Neuronal stem cell (in vitro differentiated cells): ENCODE data around the gene VRK3.

Source experiments
- DNase-seq: peaks from one replicate; pipeline ENCODE4 v3.0.0-alpha.2; 2013; ENCODE audit warnings: low spot score
- H2AFZ ChIP-seq: one replicate; pipeline ENCODE4 v1.6.1; 2013; ENCODE audit warnings: mild to moderate bottlenecking, low read length, inconsistent platforms
- H2AK5ac ChIP-seq: 2 replicates; pipeline ENCODE4 v1.6.1; 2013; ENCODE audit warnings: low read depth, mild to moderate bottlenecking, inconsistent platforms, low read length, moderate library complexity, mixed read lengths
- H2BK120ac ChIP-seq: 2 replicates; pipeline ENCODE4 v1.6.1; 2013; ENCODE audit warnings: low read depth, mild to moderate bottlenecking, inconsistent platforms, low read length, moderate library complexity, mixed read lengths
- H2BK12ac ChIP-seq: one replicate; pipeline ENCODE4 v1.6.1; 2013; ENCODE audit warnings: low read length, inconsistent platforms
- H2BK15ac ChIP-seq: 2 replicates; pipeline ENCODE4 v1.6.1; 2013; ENCODE audit warnings: mild to moderate bottlenecking, low read length, inconsistent platforms, mixed read lengths
- H2BK5ac ChIP-seq: one replicate; pipeline ENCODE4 v1.6.1; 2013; ENCODE audit warnings: inconsistent platforms, mild to moderate bottlenecking, low read length, moderate library complexity
- H3K14ac ChIP-seq: one replicate; pipeline ENCODE4 v1.6.1; 2013; ENCODE audit warnings: low read length, inconsistent platforms
- H3K18ac ChIP-seq: 2 replicates; pipeline ENCODE4 v1.6.1; 2013; ENCODE audit warnings: low read length, inconsistent platforms
- H3K23ac ChIP-seq: 2 replicates; pipeline ENCODE4 v1.6.1; 2013; ENCODE audit warnings: low read depth, mild to moderate bottlenecking, mixed read lengths, low read length, inconsistent platforms; ENCODE audit not compliant: poor library complexity
- H3K27ac ChIP-seq: replicated peaks from 3 replicates; pipeline ENCODE4 v1.5.1; 2013; ENCODE audit warnings: low read length, inconsistent platforms
- H3K27me3 ChIP-seq, 3 experiments: 2 replicates each; pipeline ENCODE4 v1.6.1; 2013; ENCODE audit warnings: low read length in 3 of 3, mild to moderate bottlenecking in 2 of 3, inconsistent platforms in 1 of 3, low read depth in 1 of 3, mixed read lengths in 1 of 3, moderate library complexity in 1 of 3; ENCODE audit not compliant: control insufficient read depth in 3 of 3, insufficient read depth in 3 of 3
- H3K36me3 ChIP-seq, 2 donors: replicated peaks in 1 of 2; 2 replicates each; pipeline ENCODE4 v1.6.1; 2013; ENCODE audit warnings: low read length in 2 of 2; ENCODE audit not compliant: control insufficient read depth in 2 of 2, insufficient read depth in 2 of 2
- H3K4ac ChIP-seq: 2 replicates; pipeline ENCODE4 v1.6.1; 2013; ENCODE audit warnings: inconsistent platforms, mild to moderate bottlenecking, low read length, moderate library complexity
- H3K4me1 ChIP-seq, 2 donors: 1 replicate in 1 of 2; 2 replicates in 1 of 2; pipeline ENCODE4 v1.6.1; 2013; ENCODE audit warnings: low read length in 2 of 2, low read depth in 1 of 2; ENCODE audit not compliant: control insufficient read depth in 2 of 2, insufficient read depth in 1 of 2
- H3K4me2 ChIP-seq: one replicate; pipeline ENCODE4 v1.6.1; 2013; ENCODE audit warnings: mild to moderate bottlenecking, low read length, inconsistent platforms; ENCODE audit not compliant: insufficient read depth, poor library complexity, severe bottlenecking
- H3K4me3 ChIP-seq, 2 donors: 2 replicates each; pipeline ENCODE4 v1.5.1; 2013; ENCODE audit warnings: low read length in 2 of 2, mild to moderate bottlenecking in 2 of 2, inconsistent platforms in 1 of 2, moderate library complexity in 1 of 2
- H3K79me1 ChIP-seq: one replicate; pipeline ENCODE4 v1.6.1; 2013; ENCODE audit warnings: low read depth, mild to moderate bottlenecking, inconsistent platforms, low read length, moderate library complexity
- H3K9ac ChIP-seq: one replicate; pipeline ENCODE4 v1.6.1; 2013; ENCODE audit warnings: mild to moderate bottlenecking, low read depth, low read length, inconsistent platforms; ENCODE audit not compliant: poor library complexity
- H3K9me3 ChIP-seq, 2 donors: replicated peaks in 1 of 2; 2 replicates each; pipeline versions ENCODE3 to v1.6.1; 2013; ENCODE audit warnings: low read length in 2 of 2, mild to moderate bottlenecking in 2 of 2, inconsistent platforms in 1 of 2, low read depth in 1 of 2, mixed read lengths in 1 of 2, moderate library complexity in 1 of 2; ENCODE audit not compliant: control insufficient read depth in 2 of 2, insufficient read depth in 1 of 2
- H4K8ac ChIP-seq: one replicate; pipeline ENCODE4 v1.6.1; 2013; ENCODE audit warnings: low read depth, mild to moderate bottlenecking, inconsistent platforms, low read length, moderate library complexity
- H4K91ac ChIP-seq: one replicate; pipeline ENCODE4 v1.6.1; 2013; ENCODE audit warnings: low read length, low read depth, mild to moderate bottlenecking, inconsistent platforms; ENCODE audit not compliant: poor library complexity
- WGBS, 2 donors: extraction: QIAGEN DNeasy Blood & Tissue Kit; methylation state at CpG; one replicate each; pipeline ENCODE4 v1.1.7; 2013; ENCODE audit warnings: missing lambda C conversion rate in 2 of 2, mixed read lengths in 1 of 2; ENCODE audit not compliant: insufficient read length in 2 of 2, insufficient replicate concordance in 1 of 2; ENCODE audit errors: extremely low coverage in 2 of 2; 5-methylcytosine and 5-hydroxymethylcytosine counted together

Gene VRK3

DNA sequence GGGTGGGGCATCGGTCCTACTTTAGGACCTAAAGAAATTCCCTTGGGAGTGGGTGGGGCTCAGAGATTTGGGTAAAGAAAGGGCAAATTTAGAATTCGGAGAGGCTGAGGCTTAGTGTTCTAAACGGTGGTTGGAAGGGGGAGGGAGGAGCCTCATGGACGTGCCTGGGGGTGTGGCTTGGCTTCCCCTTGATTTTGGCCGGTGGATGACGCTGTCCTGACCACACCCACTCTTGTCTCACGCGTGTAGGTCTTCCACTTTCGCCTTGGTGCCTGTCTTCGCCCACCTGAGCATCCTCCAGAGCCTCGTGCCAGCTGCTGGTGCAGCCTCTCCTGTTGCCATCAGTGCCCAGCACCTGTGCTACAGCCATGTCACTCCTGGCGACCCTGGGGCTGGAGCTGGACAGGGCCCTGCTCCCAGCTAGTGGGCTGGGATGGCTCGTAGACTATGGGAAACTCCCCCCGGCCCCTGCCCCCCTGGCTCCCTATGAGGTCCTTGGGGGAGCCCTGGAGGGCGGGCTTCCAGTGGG is 94.6 kb downstream of the VRK3 start:
- Histone ChIP-seq H3K23ac (peak overlapping the region; percentile 97), H3K9me3 (no peaks in the 10 kb centered on the region), H3K4me3 (peak overlapping the region; percentile 50 to 97), H3K27ac (peak overlapping the region; percentile 69), H3K9ac (no peak overlapping the region), H4K91ac (peak overlapping the region; percentile 94), H3K79me1 (peaks cover 6% of the 10 kb centered on the region), H2AK5ac (peak overlapping the region; percentile 91), H3K4me1 (peaks cover 7 to 11% of the 10 kb centered on the region in 2 donors), H3K36me3 (peaks cover 15 to 43% of the 10 kb centered on the region in 2 donors), H4K8ac (peak overlapping the region; percentile 94), H2BK5ac (peak overlapping the region; percentile 98), H2BK12ac (no peak overlapping the region), H2AFZ (peak overlapping the region; percentile 26), H3K4ac (peak overlapping the region; percentile 60), H3K4me2 (peak overlapping the region; percentile 38), H2BK15ac (peak overlapping the region; percentile 96), H3K27me3 (no peaks in the 10 kb centered on the region), H2BK120ac (peak overlapping the region; percentile 21), H3K18ac (peak overlapping the region; percentile 95), H3K14ac (peak overlapping the region; percentile 83)
- no peak for DNase-seq
- WGBS, 2 donors, result no CpG with 5 or more reads among the region's 15 CpGs

DNA sequence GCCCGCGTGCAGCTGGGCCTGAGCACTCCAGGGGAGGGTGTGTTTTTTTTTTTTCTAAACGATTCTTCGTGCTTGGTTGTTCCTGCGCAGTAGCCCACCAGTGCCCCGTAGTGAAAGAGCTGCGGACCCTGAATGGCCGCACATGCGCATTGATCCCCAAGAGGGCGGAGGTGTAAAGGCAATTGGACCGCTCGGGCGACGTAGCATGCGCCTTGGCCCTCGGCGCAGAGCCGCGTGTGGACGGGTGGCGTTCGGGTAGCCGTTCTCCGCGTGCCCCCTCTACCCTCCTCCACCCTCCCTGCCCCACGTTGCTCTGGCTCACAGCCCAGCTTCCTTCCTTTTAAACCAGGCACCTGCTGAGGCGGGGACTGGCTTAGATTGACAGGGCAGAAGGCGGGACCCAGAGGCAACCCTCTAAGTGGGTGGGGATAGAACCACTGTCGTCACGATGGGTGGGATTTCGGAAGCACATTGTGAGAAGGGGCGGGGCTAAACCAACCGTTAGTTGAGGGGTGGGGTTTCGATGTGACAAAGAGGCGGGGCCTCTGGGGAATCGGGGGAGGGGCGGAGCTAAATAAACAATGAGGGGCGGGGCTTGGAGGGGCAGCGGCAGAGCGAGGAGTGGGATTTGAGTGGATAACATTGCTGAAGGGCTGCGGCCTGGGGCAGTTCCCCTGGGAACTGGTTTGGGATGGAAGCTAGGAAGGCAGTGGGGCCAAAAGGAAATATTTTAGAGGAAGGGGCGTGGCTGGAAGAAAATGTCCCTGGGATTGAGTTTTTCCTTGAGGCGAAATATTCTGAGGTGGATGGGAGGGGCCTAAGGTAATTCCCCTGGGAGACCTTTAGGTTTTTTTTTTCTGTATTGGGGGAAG is 95.3 kb downstream of the VRK3 start:
- Histone ChIP-seq H2BK120ac (peak overlapping the region; percentile 21), H3K79me1 (peaks cover 6% of the 10 kb centered on the region), H3K14ac (no peak overlapping the region), H3K9me3 (no peaks in the 10 kb centered on the region), H3K23ac (peak overlapping the region; percentile 97), H4K91ac (peak overlapping the region; percentile 60), H3K4me1 (peaks cover 7 to 11% of the 10 kb centered on the region in 2 donors), H3K27ac (peak overlapping the region; percentile 95), H3K4ac (no peak overlapping the region), H3K27me3 (no peaks in the 10 kb centered on the region), H2AFZ (peak overlapping the region; percentile 97), H2BK12ac (no peak overlapping the region), H3K36me3 (peaks cover 16 to 50% of the 10 kb centered on the region in 2 donors), H2AK5ac (peak overlapping the region; percentile 91), H2BK15ac (peak overlapping the region; percentile 50), H2BK5ac (peak overlapping the region; percentile 98), H3K4me3 (peak overlapping the region; percentile 94 to 97), H4K8ac (no peak overlapping the region), H3K9ac (peak overlapping the region; percentile 96), H3K18ac (peak overlapping the region; percentile 98), H3K4me2 (peak overlapping the region; percentile 80)
- DNase-seq, result peak; percentile 97
- WGBS, 2 donors, result no CpG with 5 or more reads among the region's 43 CpGs

- Histone ChIP-seq H3K27me3 (no peaks in the 10 kb centered on the region), H2BK15ac (peak within 1 kb of the TSS; percentile 50), H2BK120ac (peak within 1 kb of the TSS; percentile 21), H2BK12ac (no peak within 1 kb of the TSS), H4K91ac (peak within 1 kb of the TSS; percentile 60), H3K4ac (peak within 1 kb of the TSS; percentile 30), H3K79me1 (peaks cover 11% of the 10 kb centered on the region), H4K8ac (no peak within 1 kb of the TSS), H3K18ac (peak within 1 kb of the TSS; percentile 98), H3K4me1 (peaks cover 7 to 11% of the 10 kb centered on the region in 2 donors), H3K4me2 (peak within 1 kb of the TSS; percentile 80), H3K14ac (peak within 1 kb of the TSS; percentile 91), H3K36me3 (peaks cover 23 to 56% of the 10 kb centered on the region in 2 donors), H3K23ac (peak within 1 kb of the TSS; percentile 97), H3K4me3 (peak within 1 kb of the TSS; percentile 94 to 97), H3K9me3 (no peaks in the 10 kb centered on the region), H2AFZ (peak within 1 kb of the TSS; percentile 97), H2BK5ac (peak within 1 kb of the TSS; percentile 98), H3K27ac (peak within 1 kb of the TSS; percentile 95), H3K9ac (peak within 1 kb of the TSS; percentile 100), H2AK5ac (peak within 1 kb of the TSS; percentile 97)
- DNase-seq, result peak; percentile 92
- no CpG with 5 or more reads among the region's 48 CpGs for whole genome bisulfite sequencing, 2 donors
These were observed 96.0 kb downstream of the VRK3 start, which contains the start of the genes ATF5 and NUP62 for GRCh38 chr19:49929121-49929610. TSS of gene ATF5 (plus strand) at chr19:49929205. CDS start at chr19:49930851, 1,646 bp downstream. TSS of gene NUP62 (minus strand) at chr19:49929504. CDS start at chr19:49909807, 19,697 bp downstream.
